Mesenteric fat pad (tissue), 1 donor: ENCODE data around the gene DOP1B. TPM values are rescaled to one million over a fixed set of nuclear protein-coding genes. Genes with fewer than 3 reads are reported as not detected.
"Not testable (repeated sequence)": the region's sequence is repeated elsewhere in the genome, so short reads cannot be mapped to it uniquely, and the experiment has no call there.

Source experiments
- DNase-seq: peaks from one replicate; pipeline ENCODE4 v3.0.0-alpha.2; 2020; ENCODE audit warnings: low spot score
- total RNA-seq: library from RNA; stranded (reverse); fragmentation: NEBNext Ultra II Directional; extraction: Animal tissue kit (Norgen Biotek cat#: 25700); gene quantifications from one replicate; pipeline ENCODE4 v1.2.1, GENCODE V29; 2021
- donor health status: DM: yes; HTN: yes; CAD: no.

DOP1B gene
- total RNA-seq, 1 donor from 2014 or later = 19.6 TPM

- no peak for DNase-seq
Measured at GRCh38 chr21:36135391-36136102, 21.1 kb upstream of the DOP1B start.

- DNase-seq = not testable (repeated sequence)
Measured at GRCh38 chr21:36139791-36140190, 16.8 kb upstream of the DOP1B start.

GRCh38 chr21:36141513-36141925, 15.1 kb upstream of the DOP1B start:
- DNase-seq = no peak

GRCh38 chr21:36144233-36144632, 12.4 kb upstream of the DOP1B start:
- not testable (repeated sequence) for DNase-seq

GRCh38 chr21:36145259-36145658, 11.4 kb upstream of the DOP1B start:
- DNase-seq = no peak

- DNase-seq = no peak
Measured at GRCh38 chr21:36147911-36148310, 8.7 kb upstream of the DOP1B start.

- no peak for DNase-seq
Measured at GRCh38 chr21:36148886-36149285, 7.7 kb upstream of the DOP1B start.

- DNase-seq = no peak
Measured at GRCh38 chr21:36149788-36150711, 6.6 kb upstream of the DOP1B start.

GRCh38 chr21:36155603-36156338, 853 bp upstream of the DOP1B start:
- no peak for DNase-seq

GRCh38 chr21:36156339-36156814, 247 bp upstream of the DOP1B start:
- DNase-seq = peak; percentile 100

GRCh38 chr21:36159356-36159921, 2.8 kb downstream of the DOP1B start:
- DNase-seq = no peak

GRCh38 chr21:36160850-36161178, 4.2 kb downstream of the DOP1B start:
- no peak for DNase-seq

- no peak for DNase-seq
Measured at GRCh38 chr21:36162631-36163030, 6.0 kb downstream of the DOP1B start.

- DNase-seq = no peak
Measured at GRCh38 chr21:36163750-36164741, 7.4 kb downstream of the DOP1B start.

- DNase-seq = no peak
Measured at GRCh38 chr21:36165356-36165755, 8.7 kb downstream of the DOP1B start.

- no peak for DNase-seq
Measured at GRCh38 chr21:36166705-36167104, 10.1 kb downstream of the DOP1B start.

GRCh38 chr21:36167541-36167940, 10.9 kb downstream of the DOP1B start:
- DNase-seq = no peak

GRCh38 chr21:36169470-36170128, 13.0 kb downstream of the DOP1B start:
- DNase-seq = no peak

GRCh38 chr21:36170823-36171222, 14.2 kb downstream of the DOP1B start:
- DNase-seq = no peak

- no peak for DNase-seq
Measured at GRCh38 chr21:36171336-36171735, 14.7 kb downstream of the DOP1B start.
